Panc1 (cell line): ENCODE data around the gene CTRB1.

Experiments
- POLR2AphosphoS5 ChIP-seq: IDR thresholded peaks from 2 replicates; pipeline ENCODE4 v1.6.1; 2012; ENCODE audit warnings: mild to moderate bottlenecking, low read depth, low read length, moderate library complexity
- SIN3A ChIP-seq: IDR thresholded peaks from 2 replicates; pipeline ENCODE4 v1.6.1; 2012; ENCODE audit warnings: low read depth, mild to moderate bottlenecking, low read length, moderate library complexity, borderline replicate concordance; ENCODE audit not compliant: insufficient read depth
- TF ChIP-seq, protein P1 (sequence below): fragments of 450-650 bp; IDR thresholded peaks from 2 replicates; pipeline ENCODE4 v1.5.1; 2017; ENCODE audit warnings: mild to moderate bottlenecking
- TF ChIP-seq, protein P2 (sequence below), 2 experiments: IDR thresholded peaks; 2 replicates each; pipeline ENCODE4 v1.6.1; 2011 to 2012; ENCODE audit warnings: low read depth in 2 of 2, control low read depth in 1 of 2, low read length in 1 of 2, mild to moderate bottlenecking in 1 of 2, moderate library complexity in 1 of 2; ENCODE audit not compliant: insufficient read depth in 1 of 2

GRCh38 chr16:75225678-75226515 is 7.1 kb downstream of the CTRB1 start:
- TF ChIP-seq, protein P1, sequence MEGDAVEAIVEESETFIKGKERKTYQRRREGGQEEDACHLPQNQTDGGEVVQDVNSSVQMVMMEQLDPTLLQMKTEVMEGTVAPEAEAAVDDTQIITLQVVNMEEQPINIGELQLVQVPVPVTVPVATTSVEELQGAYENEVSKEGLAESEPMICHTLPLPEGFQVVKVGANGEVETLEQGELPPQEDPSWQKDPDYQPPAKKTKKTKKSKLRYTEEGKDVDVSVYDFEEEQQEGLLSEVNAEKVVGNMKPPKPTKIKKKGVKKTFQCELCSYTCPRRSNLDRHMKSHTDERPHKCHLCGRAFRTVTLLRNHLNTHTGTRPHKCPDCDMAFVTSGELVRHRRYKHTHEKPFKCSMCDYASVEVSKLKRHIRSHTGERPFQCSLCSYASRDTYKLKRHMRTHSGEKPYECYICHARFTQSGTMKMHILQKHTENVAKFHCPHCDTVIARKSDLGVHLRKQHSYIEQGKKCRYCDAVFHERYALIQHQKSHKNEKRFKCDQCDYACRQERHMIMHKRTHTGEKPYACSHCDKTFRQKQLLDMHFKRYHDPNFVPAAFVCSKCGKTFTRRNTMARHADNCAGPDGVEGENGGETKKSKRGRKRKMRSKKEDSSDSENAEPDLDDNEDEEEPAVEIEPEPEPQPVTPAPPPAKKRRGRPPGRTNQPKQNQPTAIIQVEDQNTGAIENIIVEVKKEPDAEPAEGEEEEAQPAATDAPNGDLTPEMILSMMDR: no peak
- no peak for TF ChIP-seq SIN3A
- TF ChIP-seq, protein P2, sequence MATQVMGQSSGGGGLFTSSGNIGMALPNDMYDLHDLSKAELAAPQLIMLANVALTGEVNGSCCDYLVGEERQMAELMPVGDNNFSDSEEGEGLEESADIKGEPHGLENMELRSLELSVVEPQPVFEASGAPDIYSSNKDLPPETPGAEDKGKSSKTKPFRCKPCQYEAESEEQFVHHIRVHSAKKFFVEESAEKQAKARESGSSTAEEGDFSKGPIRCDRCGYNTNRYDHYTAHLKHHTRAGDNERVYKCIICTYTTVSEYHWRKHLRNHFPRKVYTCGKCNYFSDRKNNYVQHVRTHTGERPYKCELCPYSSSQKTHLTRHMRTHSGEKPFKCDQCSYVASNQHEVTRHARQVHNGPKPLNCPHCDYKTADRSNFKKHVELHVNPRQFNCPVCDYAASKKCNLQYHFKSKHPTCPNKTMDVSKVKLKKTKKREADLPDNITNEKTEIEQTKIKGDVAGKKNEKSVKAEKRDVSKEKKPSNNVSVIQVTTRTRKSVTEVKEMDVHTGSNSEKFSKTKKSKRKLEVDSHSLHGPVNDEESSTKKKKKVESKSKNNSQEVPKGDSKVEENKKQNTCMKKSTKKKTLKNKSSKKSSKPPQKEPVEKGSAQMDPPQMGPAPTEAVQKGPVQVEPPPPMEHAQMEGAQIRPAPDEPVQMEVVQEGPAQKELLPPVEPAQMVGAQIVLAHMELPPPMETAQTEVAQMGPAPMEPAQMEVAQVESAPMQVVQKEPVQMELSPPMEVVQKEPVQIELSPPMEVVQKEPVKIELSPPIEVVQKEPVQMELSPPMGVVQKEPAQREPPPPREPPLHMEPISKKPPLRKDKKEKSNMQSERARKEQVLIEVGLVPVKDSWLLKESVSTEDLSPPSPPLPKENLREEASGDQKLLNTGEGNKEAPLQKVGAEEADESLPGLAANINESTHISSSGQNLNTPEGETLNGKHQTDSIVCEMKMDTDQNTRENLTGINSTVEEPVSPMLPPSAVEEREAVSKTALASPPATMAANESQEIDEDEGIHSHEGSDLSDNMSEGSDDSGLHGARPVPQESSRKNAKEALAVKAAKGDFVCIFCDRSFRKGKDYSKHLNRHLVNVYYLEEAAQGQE (IDR thresholded peaks at IDR 0.05; ENCODE audit: insufficient read depth in 1 of 2, low read depth in 2 of 2, low read length in 1 of 2): no peak
- peak; percentile 41 for TF ChIP-seq POLR2AphosphoS5
